RCC 7860 (cell line): ENCODE measurements around the gene PPP2R2B.
A peak's percentile ranks its signal among the peaks of the same experiment; 100 is the strongest.

Experiments used
- DNase-seq: peaks from one replicate; pipeline ENCODE4 v3.0.0-alpha.2; 2015; ENCODE audit warnings: low spot score
- FAIRE-seq: peaks from 2 replicates; lab custom pipeline; 2012; peaks lifted over from hg19 to GRCh38; lab: Jason Lieb, UNC

The PPP2R2B gene

GRCh38 chr5:146828385-146828784 is 50.2 kb downstream of the PPP2R2B start:
- DNase-seq (no peak), FAIRE-seq (no peak)

GRCh38 chr5:146827901-146828300 is 50.7 kb downstream of the PPP2R2B start:
- FAIRE-seq (no peak), DNase-seq (no peak)

- no peak for DNase-seq
- no peak for FAIRE-seq
Observed at GRCh38 chr5:146825033-146825432, 53.5 kb downstream of the PPP2R2B start.

- FAIRE-seq (no peak), DNase-seq (no peak)
Observed at GRCh38 chr5:146821732-146822131, 56.8 kb downstream of the PPP2R2B start.

- FAIRE-seq, result no peak
- DNase-seq, result no peak
Observed at GRCh38 chr5:146820987-146821386, 57.6 kb downstream of the PPP2R2B start.

GRCh38 chr5:146818822-146819221 is 59.7 kb downstream of the PPP2R2B start:
- DNase-seq (no peak), FAIRE-seq (no peak)

GRCh38 chr5:146817973-146818372 is 60.6 kb downstream of the PPP2R2B start:
- no peak for FAIRE-seq
- no peak for DNase-seq

- DNase-seq, result no peak
- no peak for FAIRE-seq
Observed at GRCh38 chr5:146816775-146817387, 61.7 kb downstream of the PPP2R2B start.

- no peak for DNase-seq
- FAIRE-seq, result no peak
Observed at GRCh38 chr5:146815411-146815810, 63.1 kb downstream of the PPP2R2B start.

GRCh38 chr5:146813346-146814157 is 65.0 kb downstream of the PPP2R2B start:
- DNase-seq (no peak), FAIRE-seq (no peak)

GRCh38 chr5:146805081-146805480 is 73.5 kb downstream of the PPP2R2B start:
- FAIRE-seq (peak; percentile 71), DNase-seq (peak; percentile 65)

- FAIRE-seq (no peak), DNase-seq (no peak)
Observed at GRCh38 chr5:146802945-146803522, 75.5 kb downstream of the PPP2R2B start.

- DNase-seq (no peak), FAIRE-seq (no peak)
Observed at GRCh38 chr5:146799671-146800070, 78.9 kb downstream of the PPP2R2B start.

- FAIRE-seq (no peak), DNase-seq (no peak)
Observed at GRCh38 chr5:146799231-146799630, 79.3 kb downstream of the PPP2R2B start.

GRCh38 chr5:146797658-146798057 is 80.9 kb downstream of the PPP2R2B start:
- no peak for FAIRE-seq

GRCh38 chr5:146796911-146797310 is 81.6 kb downstream of the PPP2R2B start:
- DNase-seq, result no peak
- no peak for FAIRE-seq

More at GRCh38 chr5:146797658-146798057, 80.9 kb downstream of the PPP2R2B start:
- no peak for DNase-seq

- DNase-seq (no peak), FAIRE-seq (no peak)
Observed at GRCh38 chr5:146796144-146796543, 82.4 kb downstream of the PPP2R2B start.

- FAIRE-seq (no peak), DNase-seq (no peak)
Observed at GRCh38 chr5:146794326-146795029, 84.1 kb downstream of the PPP2R2B start.

GRCh38 chr5:146793709-146794108 is 84.8 kb downstream of the PPP2R2B start:
- DNase-seq (no peak), FAIRE-seq (no peak)

- FAIRE-seq, result no peak
- DNase-seq, result no peak
Observed at GRCh38 chr5:146791471-146791870, 87.1 kb downstream of the PPP2R2B start.
